ENCODE measurements around the gene PLCH1. TPM values are rescaled to one million over a fixed set of nuclear protein-coding genes. Genes with fewer than 3 reads are reported as not detected.
A peak's percentile ranks its signal among the peaks of the same experiment; 100 is the strongest.
"Not testable (repeated sequence)": the region's sequence is repeated elsewhere in the genome, so short reads cannot be mapped to it uniquely, and the experiment has no call there.

Gene PLCH1
- total RNA-seq, 6 experiments from 2014 or later, result 0.07 to 0.25 (median 0.17) TPM

DNA sequence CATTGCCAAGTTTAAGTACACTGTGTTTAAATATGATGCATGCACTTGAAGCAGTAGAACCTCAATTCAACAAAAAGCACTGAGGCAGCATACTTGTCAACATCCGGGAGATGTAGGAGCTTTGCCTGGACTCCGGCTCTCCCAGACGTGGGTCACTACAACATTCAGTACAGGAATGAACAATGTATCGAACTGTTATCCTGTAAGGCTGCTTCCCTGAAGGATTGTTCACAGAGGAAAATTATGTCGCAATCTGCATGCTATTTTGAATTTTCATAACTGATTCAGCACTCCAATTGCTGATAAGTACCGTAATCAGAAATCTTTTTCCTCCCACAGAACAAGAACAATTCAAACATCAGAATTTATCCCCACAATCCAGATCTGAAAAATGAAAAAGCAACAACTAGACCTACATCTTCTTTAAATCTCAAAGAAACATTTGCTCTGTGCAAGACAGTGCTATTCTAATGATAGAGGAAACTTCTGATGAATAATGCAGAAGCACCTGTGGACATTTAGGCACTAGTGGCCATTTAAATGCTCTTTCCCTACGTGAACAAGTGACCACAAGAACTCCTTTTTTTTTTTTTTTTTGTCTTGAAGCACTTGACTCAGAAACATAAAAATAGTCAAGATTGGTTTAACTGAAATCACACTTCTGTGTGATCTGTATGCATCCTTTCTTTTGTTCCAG is 113.4 kb downstream of the PLCH1 start:
- WGBS (ENCODE audit: insufficient coverage, low coverage, low lambda C conversion rate, missing lambda C conversion rate), result 63% methylated on average over 2 of the region's 7 CpGs
- intact Hi-C loops (cut with DNase I), result no loop called here
- H3K36me3 ChIP-seq, result no peaks in the 10 kb centered on the region
- no peak overlapping the region for H3K4me3 ChIP-seq
- H3K4me1 ChIP-seq, result no peaks in the 10 kb centered on the region
- TF ChIP-seq POLR2A (IDR thresholded peaks at IDR 0.05), result no peak
- TF ChIP-seq, protein P1, sequence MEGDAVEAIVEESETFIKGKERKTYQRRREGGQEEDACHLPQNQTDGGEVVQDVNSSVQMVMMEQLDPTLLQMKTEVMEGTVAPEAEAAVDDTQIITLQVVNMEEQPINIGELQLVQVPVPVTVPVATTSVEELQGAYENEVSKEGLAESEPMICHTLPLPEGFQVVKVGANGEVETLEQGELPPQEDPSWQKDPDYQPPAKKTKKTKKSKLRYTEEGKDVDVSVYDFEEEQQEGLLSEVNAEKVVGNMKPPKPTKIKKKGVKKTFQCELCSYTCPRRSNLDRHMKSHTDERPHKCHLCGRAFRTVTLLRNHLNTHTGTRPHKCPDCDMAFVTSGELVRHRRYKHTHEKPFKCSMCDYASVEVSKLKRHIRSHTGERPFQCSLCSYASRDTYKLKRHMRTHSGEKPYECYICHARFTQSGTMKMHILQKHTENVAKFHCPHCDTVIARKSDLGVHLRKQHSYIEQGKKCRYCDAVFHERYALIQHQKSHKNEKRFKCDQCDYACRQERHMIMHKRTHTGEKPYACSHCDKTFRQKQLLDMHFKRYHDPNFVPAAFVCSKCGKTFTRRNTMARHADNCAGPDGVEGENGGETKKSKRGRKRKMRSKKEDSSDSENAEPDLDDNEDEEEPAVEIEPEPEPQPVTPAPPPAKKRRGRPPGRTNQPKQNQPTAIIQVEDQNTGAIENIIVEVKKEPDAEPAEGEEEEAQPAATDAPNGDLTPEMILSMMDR (IDR thresholded peaks at IDR 0.05), result no peak
- no peak for ATAC-seq
- no peak for DNase-seq
- H3K27ac ChIP-seq, result no peak overlapping the region
- no peaks in the 10 kb centered on the region for H3K9me3 ChIP-seq
- no peaks in the 10 kb centered on the region for H3K27me3 ChIP-seq

DNA sequence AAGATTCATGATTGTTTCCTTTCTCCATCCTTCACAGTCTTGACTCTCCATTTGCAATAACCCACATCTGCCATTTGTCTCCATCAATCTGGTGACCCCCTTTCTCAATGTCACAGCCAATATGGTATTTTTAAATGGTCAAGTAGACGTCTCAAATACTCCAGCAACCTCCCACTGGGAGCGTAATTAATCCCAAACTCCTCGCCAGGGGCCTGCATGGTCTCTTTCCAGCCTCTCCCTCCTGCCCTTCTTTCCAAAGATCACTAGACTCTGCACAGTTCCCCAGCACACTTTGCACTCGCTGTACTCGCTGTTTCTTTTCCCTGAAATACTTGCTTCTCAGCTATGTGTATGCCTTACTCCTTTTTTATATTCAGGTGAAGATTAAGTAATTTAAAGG is 115.3 kb downstream of the PLCH1 start:
- intact Hi-C loops (cut with DNase I), result no loop called here
- DNase-seq (no peak), ATAC-seq (no peak)
- no peak overlapping the region for H3K27ac ChIP-seq
- H3K9me3 ChIP-seq, result no peaks in the 10 kb centered on the region
- H3K4me3 ChIP-seq, result no peak overlapping the region
- no peaks in the 10 kb centered on the region for H3K4me1 ChIP-seq
- TF ChIP-seq, protein P1 (IDR thresholded peaks at IDR 0.05), result no peak
- no peak for TF ChIP-seq POLR2A (IDR thresholded peaks at IDR 0.05)
- no peaks in the 10 kb centered on the region for H3K27me3 ChIP-seq
- no peaks in the 10 kb centered on the region for H3K36me3 ChIP-seq
- 58% methylated on average over 5 of the region's 5 CpGs for WGBS (ENCODE audit: insufficient coverage, low coverage, low lambda C conversion rate, missing lambda C conversion rate)

- intact Hi-C loops (cut with DNase I), result no loop called here
- Histone ChIP-seq H3K4me3 (no peak overlapping the region), H3K4me1 (no peaks in the 10 kb centered on the region), H3K36me3 (no peaks in the 10 kb centered on the region), H3K27me3 (no peaks in the 10 kb centered on the region), H3K27ac (no peak overlapping the region), H3K9me3 (no peaks in the 10 kb centered on the region)
- DNase-seq (no peak), ATAC-seq (no peak)
- TF ChIP-seq, protein P1 (IDR thresholded peaks at IDR 0.05), result no peak
- no peak for TF ChIP-seq POLR2A (IDR thresholded peaks at IDR 0.05)
- 73% methylated on average over 4 of the region's 4 CpGs for WGBS (ENCODE audit: insufficient coverage, low coverage, low lambda C conversion rate, missing lambda C conversion rate)
Measured at GRCh38 chr3:155629056-155629455, 115.8 kb downstream of the PLCH1 start.

- H3K27ac ChIP-seq; H3K4me1 ChIP-seq; H3K9me3 ChIP-seq; H3K4me3 ChIP-seq; DNase-seq; H3K27me3 ChIP-seq; H3K36me3 ChIP-seq; intact Hi-C loops (cut with DNase I): not testable (repeated sequence)
- ATAC-seq, result peak in 1 of 4 donors; percentile 41
- WGBS (ENCODE audit: insufficient coverage, low coverage, low lambda C conversion rate, missing lambda C conversion rate), result 21% methylated on average over 3 of the region's 3 CpGs
Measured at GRCh38 chr3:155622647-155623046, 122.2 kb downstream of the PLCH1 start.

GRCh38 chr3:155620552-155620951 is 124.3 kb downstream of the PLCH1 start:
- DNase-seq; H3K27ac ChIP-seq; H3K36me3 ChIP-seq; H3K4me3 ChIP-seq; H3K4me1 ChIP-seq; ATAC-seq; H3K9me3 ChIP-seq; H3K27me3 ChIP-seq; intact Hi-C loops (cut with DNase I): not testable (repeated sequence)
- WGBS (ENCODE audit: insufficient coverage, low coverage, low lambda C conversion rate, missing lambda C conversion rate), result 70% methylated on average over 3 of the region's 5 CpGs

Measured in right lobe of liver (tissue), 6 donors.